Measurements from ENCODE around the gene ROR1.
"Not testable (repeated sequence)": the region's sequence is repeated elsewhere in the genome, so short reads cannot be mapped to it uniquely, and the experiment has no call there.

Gene ROR1

GRCh38 chr1:64073705-64074104, 299.9 kb downstream of the ROR1 start:
- DNase-seq, result no peak

- DNase-seq, result no peak
These were observed 300.9 kb downstream of the ROR1 start for GRCh38 chr1:64074767-64075166.

- DNase-seq, result no peak
These were observed 303.6 kb downstream of the ROR1 start for GRCh38 chr1:64077281-64077940.

GRCh38 chr1:64080941-64081562, 307.2 kb downstream of the ROR1 start:
- DNase-seq, result no peak

- no peak for DNase-seq
These were observed 308.6 kb downstream of the ROR1 start for GRCh38 chr1:64082459-64082858.

- no peak for DNase-seq
These were observed 310.6 kb downstream of the ROR1 start for GRCh38 chr1:64084451-64084850.

- DNase-seq, result no peak
These were observed 314.0 kb downstream of the ROR1 start for GRCh38 chr1:64087768-64088167.

GRCh38 chr1:64090436-64090835, 316.6 kb downstream of the ROR1 start:
- no peak for DNase-seq

GRCh38 chr1:64092851-64093371, 319.1 kb downstream of the ROR1 start:
- DNase-seq, result no peak

GRCh38 chr1:64093941-64094340, 320.1 kb downstream of the ROR1 start:
- DNase-seq, result no peak

- no peak for DNase-seq
These were observed 322.0 kb downstream of the ROR1 start for GRCh38 chr1:64095832-64096231.

- no peak for DNase-seq
These were observed 324.0 kb downstream of the ROR1 start for GRCh38 chr1:64097859-64098258.

- no peak for DNase-seq
These were observed 324.6 kb downstream of the ROR1 start for GRCh38 chr1:64098436-64098835.

- DNase-seq, result no peak
These were observed 325.2 kb downstream of the ROR1 start for GRCh38 chr1:64098846-64099582.

- DNase-seq, result no peak
These were observed 327.0 kb downstream of the ROR1 start for GRCh38 chr1:64100791-64101190.

- DNase-seq, result not testable (repeated sequence)
These were observed 330.8 kb downstream of the ROR1 start for GRCh38 chr1:64104585-64104984.

GRCh38 chr1:64107118-64107519, 333.3 kb downstream of the ROR1 start:
- no peak for DNase-seq

- no peak for DNase-seq
These were observed 333.8 kb downstream of the ROR1 start for GRCh38 chr1:64107632-64108031.

GRCh38 chr1:64110924-64111777, 337.3 kb downstream of the ROR1 start:
- no peak for DNase-seq

- DNase-seq, result no peak
These were observed 338.0 kb downstream of the ROR1 start for GRCh38 chr1:64111787-64112186.

GRCh38 chr1:64112281-64112680, 338.5 kb downstream of the ROR1 start:
- DNase-seq, result no peak

GRCh38 chr1:64114012-64114525, 340.3 kb downstream of the ROR1 start:
- DNase-seq, result no peak

- DNase-seq, result no peak
These were observed 342.7 kb downstream of the ROR1 start for GRCh38 chr1:64116537-64116936.

Measured in CD4-positive, alpha-beta T cell treated with Interleukin-6 for 4 hours (primary cell).